NCI-H510A treated with DMSO at 0.1 percent for 48 hours (cell line): ENCODE data around the gene LTO1.

ENCODE experiments used
- DNase-seq: peaks from one replicate; lab custom pipeline; 2025; lab: John Stamatoyannopoulos, UW

LTO1 gene

DNA sequence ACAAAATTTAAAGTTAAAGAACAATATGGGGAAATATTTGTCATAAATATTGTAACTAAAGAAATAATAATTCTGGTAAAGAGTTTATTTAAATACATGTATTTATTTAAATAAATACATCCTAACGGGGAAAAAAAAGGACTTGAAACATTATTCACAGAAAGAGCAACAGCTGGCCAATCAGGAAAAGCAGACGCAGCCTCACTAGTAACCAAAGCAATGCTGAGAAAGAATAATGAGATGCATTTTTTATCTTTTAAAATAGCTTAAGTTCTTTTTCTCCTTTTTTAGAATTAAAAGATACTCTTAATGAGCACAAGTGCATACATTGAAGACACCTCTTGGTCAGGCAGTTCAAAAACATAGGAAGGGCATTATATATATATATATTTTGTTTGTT is 2.6 kb upstream of the LTO1 start:
- no peak for DNase-seq

DNA sequence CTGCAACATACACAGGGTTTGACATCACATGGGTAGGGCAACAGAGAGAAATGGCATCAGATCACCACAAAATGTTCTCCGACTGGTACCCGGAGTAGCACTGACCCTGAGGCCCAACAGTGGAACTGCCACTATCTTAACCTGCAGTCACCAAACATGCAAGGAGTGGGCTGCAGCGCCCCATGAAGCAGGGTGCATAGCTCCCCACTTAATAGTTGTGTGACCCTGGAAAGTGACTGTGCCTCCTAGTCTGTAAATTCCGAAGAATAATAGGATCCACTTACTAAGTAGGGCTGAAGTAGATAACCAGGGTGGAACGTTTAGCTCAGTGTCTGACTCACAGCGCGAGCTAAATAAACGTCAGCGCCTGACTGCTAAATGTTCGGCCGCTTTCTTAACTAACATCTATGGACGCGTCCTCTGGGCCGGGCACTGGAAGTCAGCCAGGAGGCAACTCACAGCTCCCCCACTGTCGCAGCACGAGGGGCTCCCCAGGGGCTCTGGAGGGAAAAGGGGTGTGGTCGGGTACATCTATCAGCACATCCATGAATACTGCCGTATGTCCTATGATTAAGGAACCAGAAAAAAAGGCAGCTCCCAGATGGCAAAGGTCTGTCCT is 777 bp downstream of the LTO1 start:
- DNase-seq: no peak

DNA sequence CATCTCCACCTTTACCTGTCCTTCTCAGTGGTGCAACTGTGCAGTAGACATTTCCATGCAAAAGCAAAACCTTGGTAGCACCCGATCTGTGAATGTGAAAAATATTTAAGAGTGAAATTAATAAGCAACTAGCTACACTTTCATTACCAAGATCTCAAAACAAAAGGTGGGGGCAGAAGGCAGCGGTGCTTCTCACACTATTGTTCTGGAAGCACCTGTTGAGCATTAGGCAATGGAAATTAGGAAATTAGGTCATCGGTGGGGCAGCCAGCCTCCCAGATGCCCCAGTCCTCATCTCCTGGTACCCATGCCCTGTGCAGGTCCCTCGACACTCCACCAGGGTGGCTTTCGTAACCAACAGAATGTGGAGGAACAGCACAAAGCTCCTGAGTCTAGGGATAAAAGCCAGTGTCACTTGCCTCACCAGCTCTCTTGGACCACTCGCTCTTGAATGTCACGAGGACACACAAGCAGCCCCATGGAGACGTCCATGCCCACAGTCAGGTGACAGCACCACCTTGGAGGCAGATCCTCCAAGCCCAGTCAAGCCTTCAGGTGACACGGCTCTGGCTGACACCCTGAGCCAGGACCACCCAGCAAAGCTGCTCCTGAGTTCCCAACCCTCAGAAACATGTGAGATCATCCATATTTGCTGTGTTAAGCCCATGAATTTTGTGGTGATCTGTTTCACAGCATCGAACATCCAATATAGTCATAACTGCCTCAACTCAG is 3.3 kb downstream of the LTO1 start:
- DNase-seq: no peak

DNA sequence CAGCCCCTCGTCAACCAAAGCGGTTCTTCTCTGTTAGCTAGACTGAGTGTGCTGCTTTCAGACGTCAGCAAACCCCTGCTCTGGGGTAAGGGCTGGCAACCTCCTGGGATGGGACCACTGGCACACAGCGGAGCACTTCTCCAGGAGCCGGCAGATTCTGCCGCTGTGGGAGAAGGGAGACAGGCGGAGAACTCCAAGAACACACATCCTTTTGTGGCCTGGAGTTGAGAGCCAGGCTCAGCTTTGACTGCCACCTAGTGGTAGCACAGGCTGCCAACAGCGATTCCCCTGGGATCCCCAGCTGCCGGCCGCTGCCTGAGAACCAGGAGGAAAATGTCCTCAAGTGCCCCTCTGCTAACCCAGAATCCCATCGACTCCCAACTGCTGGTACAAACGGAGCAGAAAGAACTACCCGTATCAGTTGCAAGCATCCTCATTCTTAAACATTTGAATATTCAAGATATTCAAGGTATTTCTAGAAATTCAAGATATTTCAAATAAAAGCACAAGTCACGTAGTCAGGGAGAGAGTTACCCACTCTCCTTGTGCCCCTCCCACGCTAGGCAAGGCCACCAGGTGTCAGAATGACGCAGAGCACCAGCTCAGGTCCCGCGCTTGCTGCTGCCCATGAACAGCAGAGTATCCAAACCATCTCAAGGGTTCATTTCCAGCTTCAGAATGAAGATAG is 4.9 kb downstream of the LTO1 start:
- DNase-seq: peak; percentile 82

DNA sequence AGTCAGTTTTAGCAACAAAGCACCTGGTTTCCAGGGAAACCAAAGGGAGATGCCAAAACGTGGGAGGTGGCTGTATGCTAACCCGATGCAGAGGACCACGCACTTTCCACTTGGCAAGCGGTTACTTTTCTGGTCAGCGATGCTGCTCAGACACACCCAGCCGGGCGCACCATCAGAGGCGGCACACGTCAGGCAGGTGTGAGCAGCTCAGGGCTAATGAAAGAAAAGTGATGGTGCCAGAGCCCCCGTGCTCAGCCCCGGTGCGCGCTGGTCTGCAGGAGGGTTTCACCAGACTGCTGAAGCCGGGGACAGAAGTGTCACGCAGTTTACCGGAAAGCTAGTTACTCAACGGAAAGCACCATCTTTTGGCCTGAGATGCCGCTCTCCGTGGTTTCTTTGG is 5.7 kb downstream of the LTO1 start:
- no peak for DNase-seq

DNA sequence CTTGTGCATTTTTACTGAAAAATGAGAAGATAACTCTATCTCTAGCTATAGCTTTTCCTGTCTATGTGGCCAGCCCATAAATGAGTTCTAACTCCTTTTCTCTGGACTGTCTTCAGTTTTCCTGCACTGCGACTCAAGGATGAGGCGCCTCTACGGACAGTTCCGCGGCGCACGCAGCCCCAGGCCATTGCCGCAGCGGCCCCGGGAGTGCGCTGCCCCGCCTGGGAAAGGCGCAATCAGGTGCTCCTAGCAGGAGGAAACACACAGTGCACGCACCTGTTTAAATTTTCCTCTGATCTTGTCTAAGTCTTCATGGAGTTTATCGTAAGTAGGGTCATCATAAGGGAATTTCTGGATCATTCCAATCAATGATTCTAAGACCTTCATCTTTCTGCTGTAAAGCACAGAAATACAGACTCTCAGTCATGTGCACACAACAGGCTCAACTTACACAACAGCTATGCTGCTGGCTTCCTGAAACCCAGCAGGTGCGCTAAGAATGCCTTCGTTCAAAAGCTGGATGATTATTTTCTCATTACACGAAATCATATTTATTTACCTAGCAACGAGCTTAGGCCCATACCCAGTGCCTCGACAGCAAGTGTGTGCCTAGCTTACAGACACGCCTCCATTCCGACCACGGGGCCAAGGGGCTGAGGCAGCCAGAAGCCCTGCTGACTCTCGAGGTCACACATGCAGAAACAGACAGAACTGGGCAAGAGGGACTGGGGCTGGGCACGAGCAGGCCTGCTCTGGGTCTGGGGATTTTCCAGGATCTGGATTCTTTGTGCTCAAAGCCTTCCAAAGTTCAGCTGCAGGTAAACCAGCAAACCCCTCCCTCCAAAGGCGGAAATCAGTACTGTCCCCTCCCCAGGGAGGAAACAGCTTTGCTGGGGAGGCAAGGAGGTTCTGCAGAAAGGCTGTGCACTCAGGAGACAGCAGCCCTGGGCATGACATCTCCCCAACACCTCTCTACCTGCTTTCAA is 7.2 kb downstream of the LTO1 start:
- no peak for DNase-seq

DNA sequence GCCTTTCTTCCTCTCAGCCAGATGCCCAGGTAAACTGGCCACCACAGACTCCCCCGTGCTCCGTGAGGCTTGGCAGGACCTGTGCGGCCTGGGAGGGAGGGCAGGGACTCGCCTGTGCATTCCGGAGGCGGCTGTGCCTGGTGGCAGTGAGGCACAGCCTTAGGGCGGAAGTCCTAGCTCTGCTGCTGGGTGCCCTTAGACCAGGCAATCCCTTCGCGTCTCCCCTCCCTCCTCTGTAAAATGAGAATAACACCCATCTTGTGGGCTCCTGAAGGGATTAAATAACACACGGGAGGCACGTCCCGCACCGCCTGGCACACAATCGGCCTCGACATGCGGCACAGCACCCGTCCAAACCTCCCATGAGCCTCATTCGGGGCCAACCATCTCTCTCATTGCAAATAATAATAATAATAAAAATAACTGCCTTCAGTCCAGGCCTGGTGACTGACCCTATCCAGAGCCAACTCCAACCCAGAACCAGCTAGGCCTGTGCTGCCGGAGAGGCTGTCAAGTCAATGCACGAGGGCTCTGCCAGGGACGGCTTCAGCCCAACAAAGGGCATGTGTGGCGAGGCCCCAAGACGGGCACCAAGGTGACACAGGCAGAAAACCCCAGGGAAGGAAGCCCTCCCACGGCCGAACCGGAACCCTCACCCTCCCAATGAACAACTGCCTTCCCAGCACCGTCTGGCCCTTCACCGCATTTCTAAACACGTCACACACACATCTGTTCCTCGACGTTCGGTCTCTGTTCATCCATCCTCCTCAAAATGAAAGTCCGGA is 8.2 kb downstream of the LTO1 start:
- DNase-seq: no peak

DNA sequence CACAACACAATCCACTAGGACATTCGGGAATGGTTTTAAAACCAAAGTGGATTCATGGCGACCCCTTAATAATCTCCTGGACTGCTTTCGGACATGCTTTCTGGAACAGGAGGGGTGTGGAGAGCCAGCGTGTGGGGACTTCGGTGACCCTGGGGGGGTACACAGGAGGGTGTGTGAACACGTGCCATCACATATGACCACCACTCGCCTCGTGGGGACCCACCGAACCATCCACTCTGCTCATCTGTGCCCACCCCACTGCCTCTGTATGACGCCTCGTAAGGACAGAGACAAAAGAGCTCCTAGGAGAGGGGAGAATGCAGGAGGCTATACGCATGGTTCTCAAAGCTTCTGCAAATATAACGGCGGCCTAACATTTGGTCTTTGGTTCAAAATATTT is 8.9 kb downstream of the LTO1 start:
- DNase-seq: no peak

DNA sequence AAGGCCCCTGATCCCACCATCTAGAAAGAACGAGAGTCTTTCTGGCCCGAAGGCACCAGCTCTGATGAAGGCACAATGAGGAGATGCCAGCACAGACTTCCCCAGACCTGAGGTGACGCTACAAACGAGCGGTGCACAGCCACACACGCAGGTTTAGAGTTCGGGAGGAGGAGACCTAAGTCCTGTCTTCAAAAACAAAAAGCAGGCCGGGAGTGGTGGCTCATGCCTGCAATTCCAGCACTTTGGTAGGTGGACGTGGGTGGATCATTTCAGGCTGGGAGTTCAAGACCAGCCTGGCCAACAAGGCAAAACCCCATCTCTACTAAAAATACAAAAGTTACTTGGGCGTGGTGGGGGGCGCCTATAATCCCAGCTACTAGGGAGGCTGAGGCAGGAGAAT is 9.5 kb downstream of the LTO1 start:
- no peak for DNase-seq

DNA sequence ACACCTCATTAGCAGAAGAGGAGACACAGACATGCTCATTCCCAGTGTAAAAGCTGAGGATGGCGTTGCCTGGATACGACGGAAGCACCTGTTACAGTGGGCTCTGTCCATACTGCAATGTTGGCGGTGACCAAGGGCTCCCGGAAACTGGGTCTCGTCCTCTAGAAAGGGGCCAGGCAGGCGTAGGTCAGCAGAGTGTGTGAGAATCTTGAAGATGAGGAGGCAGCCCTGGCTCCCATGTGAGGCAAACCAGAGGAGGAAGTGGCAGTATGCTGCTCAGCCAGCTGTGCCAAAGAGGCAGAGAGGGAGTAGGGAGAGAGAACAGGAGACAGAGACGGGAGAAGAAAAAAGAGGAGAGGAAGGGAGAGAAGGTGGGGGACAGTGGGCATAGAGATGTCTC is 10.3 kb downstream of the LTO1 start:
- no peak for DNase-seq

DNA sequence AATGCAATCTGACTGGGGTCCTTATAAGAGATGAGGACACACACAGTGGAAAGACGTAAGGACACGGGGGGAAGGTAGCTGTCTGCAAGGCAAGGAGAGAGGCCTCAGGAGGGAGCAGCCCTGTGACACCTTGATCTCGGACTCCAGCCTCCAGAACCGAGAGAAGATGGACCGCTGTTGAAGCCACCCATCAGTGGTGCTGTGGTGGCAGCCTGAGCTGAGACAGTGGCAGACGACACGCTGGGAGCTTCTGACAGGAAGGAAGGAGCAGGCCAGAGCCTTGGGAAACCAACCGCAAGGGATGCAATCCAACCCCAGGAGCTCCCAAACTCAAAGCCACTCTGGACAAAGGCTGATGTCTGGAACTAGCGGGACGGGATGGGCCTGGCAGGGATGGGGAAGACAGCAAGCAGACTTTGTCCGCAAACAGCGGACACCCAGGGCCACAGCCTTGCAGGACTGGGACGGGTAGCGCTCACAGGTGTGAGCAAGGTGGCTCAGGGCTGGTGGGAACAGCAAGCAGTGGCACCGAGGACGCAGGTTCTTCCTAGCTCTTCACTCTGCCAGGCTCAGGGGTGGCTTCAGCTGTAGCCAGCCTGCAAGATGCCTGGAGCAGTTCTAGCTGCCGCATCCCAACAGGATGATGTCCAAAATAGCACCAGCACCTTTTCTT is 10.9 kb downstream of the LTO1 start:
- DNase-seq: no peak

DNA sequence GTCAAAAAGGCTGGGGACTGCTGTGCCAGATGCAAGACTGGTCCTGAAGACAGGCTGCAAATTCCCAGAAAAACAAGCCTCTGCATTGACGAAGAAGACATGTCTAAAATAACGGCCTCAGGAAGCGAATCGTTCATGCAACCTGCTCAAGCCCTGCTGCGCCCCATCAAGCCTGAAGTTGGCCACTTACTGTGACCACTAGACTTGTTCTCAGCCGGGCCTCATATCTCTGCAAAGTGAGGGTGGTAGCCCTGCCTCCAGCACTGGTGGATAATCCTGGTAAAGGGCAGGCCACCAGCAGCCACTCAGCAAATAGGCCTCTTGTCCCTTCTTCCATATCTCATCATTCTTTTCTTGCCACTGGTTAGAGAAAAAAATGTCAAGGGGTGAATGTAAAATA is 11.8 kb downstream of the LTO1 start:
- DNase-seq: no peak

DNA sequence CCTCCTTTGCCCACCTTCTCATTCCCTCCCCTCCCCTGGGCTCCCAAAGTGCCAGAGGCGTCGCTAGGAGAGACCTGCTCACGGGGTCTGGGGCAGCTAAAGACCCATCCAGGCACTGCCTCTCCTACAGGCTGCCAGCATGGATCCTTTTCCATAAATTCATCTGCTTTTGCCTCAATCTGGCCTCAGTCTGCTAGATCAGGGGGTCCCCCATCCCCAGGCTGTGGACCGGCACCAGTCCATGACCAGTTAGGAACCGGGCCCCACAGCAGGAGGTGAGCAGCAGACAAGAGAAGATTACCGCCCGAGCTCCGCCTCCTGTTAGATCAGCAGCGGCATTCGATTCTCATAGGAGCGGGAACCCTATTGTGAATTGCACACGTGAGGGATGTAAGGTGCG is 12.3 kb downstream of the LTO1 start:
- DNase-seq: no peak

DNA sequence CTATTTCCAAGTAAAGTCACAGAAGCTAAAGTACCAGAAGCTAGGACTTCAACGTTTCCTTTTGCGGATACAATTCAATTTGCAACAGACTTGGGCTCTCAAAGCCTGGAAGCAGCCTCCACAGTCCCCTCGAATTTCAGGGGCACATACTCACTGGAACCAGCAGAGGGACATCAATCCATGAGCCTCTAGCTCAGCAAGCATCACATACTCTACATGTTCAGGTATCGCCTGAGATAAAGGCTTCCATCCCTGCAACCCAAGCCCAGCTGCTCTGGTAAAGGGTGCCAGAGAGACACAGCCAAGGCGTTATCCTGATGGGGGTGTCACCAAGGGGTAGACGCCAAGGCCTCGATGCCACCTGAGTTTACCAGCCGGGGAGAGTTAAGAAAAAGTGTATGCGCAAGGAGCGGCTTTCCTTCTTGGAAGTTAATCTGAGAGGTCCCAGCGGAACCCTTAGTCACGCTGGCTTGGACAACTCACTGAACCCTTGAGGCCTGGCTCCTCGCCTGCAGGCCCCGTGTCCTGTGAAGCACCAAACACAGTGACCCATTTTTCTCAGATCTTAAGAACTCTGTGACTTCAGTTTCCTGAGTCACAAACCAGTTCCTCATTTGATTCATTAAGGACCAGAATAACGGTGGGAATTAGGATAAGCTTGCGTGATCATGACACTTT is 13.0 kb downstream of the LTO1 start:
- DNase-seq: no peak

DNA sequence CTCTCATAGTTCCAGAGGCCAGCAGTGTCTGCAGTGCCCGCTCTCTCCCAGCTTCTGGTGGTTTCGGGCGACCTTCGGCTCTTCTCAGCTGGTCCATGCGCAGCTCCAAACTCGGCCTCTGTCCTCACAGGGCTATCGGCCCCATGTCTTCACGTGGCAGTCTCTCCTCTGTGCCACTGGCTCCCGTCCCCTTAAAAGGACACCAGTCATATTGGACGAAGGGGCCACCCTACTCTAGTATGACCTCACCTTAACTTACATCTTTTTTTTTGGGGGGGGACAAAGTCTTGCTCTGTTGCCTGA is 13.8 kb downstream of the LTO1 start:
- no peak for DNase-seq

DNA sequence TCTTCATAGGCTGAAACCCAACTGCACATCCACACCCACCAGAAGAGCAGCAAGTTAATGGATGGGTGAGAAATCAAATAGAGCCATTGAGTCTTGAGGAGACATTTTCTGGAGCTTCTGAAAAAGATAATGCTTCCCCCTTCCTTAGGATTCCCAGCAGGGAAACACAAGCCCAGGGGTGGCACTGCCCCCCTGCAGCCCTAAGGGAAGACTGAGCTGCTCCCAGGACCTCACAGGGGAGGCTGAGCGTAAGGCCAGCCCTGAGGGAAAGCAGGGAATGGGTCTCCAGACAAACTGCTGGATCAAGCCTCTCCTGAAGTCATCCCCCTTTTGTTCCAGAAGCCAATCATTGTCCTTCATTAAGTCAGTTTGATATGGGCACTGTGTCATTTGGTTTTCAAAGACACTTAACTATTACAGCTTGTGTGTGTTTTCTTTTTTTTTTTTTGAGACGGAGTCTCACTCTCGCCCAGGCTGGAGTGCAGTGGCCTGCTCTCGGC is 15.1 kb downstream of the LTO1 start:
- no peak for DNase-seq

DNA sequence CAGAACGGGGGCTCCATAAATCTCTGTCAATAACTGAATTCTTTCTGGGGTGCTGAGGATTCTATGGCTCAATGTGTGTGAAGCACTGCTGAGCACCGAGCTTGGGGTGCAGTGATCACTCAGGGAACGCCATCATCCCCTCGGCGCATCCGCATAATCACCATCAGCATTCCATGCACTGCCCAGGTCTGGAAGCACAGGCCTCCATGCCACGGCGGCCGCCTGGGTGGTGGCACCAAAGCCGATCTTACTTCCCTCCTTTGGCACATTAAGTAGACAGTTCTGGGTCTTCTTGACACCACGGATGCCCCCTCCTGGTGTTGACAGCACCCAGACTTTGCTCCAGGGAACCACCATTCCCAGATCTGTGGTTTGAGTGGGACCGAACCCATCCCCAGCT is 15.6 kb downstream of the LTO1 start:
- no peak for DNase-seq

DNA sequence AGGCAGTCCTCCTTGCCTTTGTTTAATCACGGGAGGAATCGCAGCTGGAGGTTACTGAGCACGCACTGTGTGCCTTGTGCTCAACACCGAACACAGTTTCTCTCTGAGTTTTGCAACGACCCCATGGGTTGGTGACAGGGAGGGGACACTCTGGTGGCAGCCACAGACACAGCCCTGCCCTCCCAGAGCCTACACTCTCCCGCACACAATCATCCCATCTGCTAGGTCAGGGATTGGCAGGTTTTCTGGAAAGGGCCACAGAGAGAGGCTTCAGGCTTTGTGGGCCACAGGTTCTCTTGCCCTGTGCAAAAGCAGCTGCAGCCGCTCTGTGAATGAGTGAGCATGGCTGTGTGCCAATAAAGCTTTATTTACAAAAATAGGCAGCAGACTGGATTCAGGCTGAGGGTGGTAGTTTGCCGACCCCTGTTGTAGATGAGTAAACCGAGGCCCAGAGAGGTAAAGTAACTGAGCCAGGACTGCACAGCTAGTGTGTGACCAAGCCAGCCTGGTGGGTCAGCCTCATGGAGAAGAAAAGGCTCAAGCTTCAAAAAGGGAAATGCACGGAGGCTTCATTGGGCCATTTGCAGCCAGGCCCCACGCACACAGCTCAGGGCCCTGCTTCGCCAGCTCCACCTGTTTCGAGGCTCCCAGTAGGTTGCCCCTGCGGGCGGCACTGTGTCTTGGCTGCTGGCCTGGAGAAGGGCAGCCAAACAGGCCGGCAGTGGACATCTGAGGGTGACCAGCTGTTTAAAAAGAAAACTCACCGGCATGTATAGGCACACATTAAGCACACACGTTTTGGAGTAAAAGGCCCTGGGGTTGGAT is 16.3 kb downstream of the LTO1 start:
- no peak for DNase-seq

DNA sequence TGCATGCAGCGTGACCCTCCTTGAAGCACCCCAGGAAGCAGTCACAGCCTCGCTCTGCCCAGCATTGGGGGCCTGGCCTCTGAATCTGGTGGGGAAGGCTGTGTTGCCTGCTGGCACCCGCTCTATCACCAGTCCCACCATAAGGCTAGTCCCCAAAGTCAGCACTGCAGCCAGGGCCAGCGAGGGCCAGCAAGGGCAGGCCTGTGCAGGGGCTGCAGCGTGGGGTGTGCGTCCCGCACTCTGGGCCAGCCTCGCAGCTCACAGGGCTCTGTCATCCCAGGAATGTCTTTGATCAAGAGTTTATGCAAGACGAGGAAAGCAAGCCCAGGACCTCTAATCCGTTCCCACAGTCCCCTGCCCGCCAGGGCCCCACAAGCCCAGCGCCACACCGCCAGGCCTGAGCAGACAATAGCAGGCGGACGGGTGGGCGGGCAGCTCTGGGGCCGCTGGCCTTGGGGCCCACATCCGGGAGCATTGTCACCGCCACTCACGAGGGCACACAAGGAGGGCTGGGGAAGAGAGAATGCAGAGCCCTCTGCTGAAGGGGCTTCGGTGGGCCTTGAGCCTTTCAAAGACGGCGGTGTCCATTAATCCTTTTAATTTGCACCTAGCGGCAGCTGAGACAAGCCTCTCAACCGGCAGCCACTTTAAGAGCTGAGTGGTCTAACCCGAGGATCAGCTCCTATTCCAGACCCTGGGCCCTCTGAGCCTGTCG is 17.1 kb downstream of the LTO1 start:
- DNase-seq: no peak
